Pulmonary artery endothelial cell (primary cell): ENCODE measurements around the gene ETNK2. TPM values are rescaled to one million over a fixed set of nuclear protein-coding genes. Genes with fewer than 3 reads are reported as not detected.

Experiments used
- DNase-seq: peaks from one replicate; pipeline ENCODE4 v3.0.0-alpha.2; 2011; ENCODE audit warnings: low read depth, low spot score
- total RNA-seq: library from RNA; depleted of rRNA; stranded (reverse); fragments of >200 nt; gene quantifications from 2 replicates; pipeline ENCODE4 v1.2.3, GENCODE V29; 2014

ETNK2 gene, protein sequence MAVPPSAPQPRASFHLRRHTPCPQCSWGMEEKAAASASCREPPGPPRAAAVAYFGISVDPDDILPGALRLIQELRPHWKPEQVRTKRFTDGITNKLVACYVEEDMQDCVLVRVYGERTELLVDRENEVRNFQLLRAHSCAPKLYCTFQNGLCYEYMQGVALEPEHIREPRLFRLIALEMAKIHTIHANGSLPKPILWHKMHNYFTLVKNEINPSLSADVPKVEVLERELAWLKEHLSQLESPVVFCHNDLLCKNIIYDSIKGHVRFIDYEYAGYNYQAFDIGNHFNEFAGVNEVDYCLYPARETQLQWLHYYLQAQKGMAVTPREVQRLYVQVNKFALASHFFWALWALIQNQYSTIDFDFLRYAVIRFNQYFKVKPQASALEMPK
- 13.5 and 14.2 TPM in 2 replicates for total RNA-seq

GRCh38 chr1:204151552-204152309 is at the start of gene ETNK2:
Gene ETNK2, minus strand, starts transcription at chr1:204152044. Its CDS starts 192 bp downstream, at chr1:204151852.
- no peak for DNase-seq

GRCh38 chr1:204201348-204202040 is 49.6 kb upstream of the ETNK2 start:
- DNase-seq = no peak

DNA sequence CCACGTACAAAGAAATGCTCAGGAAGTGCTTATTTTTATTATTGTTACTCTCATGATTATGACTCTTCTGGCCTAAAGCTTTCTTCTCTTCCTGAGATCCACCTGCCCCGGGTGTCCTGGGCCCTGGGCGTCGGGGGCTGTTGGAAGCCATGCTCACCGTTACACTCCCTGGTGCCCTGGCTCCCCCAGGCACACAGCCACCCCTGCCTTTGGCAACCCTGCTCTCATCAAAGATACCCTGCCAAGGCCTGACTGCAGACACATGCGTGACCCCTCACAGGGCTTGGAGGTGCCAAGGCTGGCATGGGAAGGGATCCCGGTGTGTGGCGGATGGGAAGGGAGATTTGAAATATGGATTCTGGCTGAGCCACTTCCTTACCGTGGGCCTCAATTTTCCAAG is 47.7 kb upstream of the ETNK2 start:
- DNase-seq = no peak

GRCh38 chr1:204198348-204199340 is 46.8 kb upstream of the ETNK2 start:
- DNase-seq = peak; percentile 70

DNA sequence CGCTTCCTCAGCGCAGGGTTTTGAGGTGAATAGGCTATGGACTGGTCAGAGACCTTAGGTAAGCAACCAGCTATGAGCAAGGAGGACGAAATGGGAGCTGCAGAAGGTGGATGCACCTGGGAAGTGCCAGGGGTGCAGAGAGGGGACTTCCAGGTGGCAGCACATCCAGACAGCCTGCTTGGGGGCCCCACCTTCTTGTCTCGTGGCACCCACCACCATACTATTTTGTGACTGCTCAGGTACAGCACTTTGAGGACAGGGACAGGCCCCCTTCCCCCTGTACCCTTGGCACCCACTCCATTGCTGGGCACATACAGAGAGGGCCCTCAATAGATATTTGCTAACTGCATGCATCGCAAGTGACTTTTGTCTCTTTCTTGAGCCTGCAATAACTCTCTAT is 45.2 kb upstream of the ETNK2 start:
- DNase-seq = no peak

DNA sequence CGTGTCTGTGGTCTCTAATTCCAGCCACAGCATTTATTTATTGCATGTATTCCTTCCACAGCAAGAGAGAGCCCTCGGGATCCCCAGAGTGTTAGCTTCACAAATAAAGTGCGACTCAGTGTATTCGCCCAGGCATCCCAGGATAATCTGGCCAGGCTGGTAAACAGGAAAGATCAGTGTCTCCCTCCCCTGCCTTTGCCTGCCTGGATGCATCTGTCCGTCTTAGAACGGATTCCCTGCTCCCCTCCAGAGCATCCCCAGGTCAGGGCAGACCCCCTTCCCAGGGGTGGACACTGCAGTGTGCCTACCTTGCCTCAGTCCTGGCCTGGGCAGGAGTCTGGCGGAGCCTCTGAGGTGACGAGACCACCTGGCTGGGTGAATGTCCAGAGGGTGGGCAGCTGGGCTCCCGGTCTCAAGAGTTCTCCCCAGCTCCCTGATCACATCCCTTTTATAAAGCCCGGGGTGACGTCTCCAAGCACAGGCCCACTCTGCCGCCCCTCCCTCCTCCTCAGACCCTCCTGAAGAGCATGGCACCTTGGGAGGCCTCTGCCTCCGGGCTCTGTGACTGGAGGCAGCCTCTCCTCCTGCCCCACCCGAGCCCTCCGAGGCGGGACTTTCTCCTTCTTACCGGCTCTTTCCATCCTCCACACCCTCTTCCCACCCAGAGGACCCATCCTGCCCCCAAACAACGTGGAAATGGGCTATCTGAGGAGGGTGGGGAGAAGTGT is 44.4 kb upstream of the ETNK2 start, which contains the start of gene KISS1:
KISS1 (minus strand) TSS at position 424 of the 728 bp plus-strand sequence. CDS start 3,615 bp downstream, outside the sequence.
- DNase-seq = no peak

GRCh38 chr1:204194771-204195170 is 42.9 kb upstream of the ETNK2 start:
- no peak for DNase-seq

DNA sequence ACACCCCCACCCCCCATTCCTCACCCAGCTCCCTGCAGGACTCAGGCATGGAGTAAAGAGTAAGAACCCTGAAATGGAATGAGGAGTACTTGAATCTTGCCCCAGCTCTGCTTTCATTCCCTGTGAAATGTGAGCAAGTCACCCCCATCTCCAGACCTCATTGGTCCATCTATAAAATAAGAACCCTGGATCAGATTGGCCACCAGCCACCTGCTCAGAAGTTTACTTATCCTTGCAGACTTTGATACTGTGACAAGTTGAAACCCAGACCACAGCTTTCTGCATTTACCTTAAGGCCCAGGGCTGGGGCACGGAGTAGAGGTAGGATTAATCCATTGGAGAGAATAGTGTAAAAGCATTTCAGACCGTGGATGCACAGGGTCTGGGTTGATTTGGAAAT is 42.2 kb upstream of the ETNK2 start:
- no peak for DNase-seq

GRCh38 chr1:204192589-204193352 is 40.9 kb upstream of the ETNK2 start:
- DNase-seq = no peak

DNA sequence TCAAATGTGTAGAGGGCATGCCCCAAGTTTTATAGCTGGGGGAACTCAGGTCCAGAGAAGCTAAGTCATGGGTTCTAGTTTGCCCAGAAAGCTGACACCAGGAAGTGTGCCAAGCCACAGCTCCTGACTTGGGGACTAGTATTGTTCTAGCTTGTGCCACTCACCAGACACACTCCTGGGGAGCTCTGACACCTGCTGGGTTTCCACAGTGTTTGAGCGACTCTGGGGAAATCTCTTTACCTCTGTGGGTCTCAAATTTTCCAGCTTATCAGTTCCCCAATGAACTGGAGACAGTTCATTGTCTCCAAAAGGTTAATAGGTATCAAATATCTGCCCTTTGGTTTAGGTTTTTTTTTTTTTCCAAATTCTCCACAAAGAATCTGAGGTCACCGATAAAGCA is 40.2 kb upstream of the ETNK2 start:
- no peak for DNase-seq

GRCh38 chr1:204191456-204191855 is 39.6 kb upstream of the ETNK2 start:
- DNase-seq = no peak

DNA sequence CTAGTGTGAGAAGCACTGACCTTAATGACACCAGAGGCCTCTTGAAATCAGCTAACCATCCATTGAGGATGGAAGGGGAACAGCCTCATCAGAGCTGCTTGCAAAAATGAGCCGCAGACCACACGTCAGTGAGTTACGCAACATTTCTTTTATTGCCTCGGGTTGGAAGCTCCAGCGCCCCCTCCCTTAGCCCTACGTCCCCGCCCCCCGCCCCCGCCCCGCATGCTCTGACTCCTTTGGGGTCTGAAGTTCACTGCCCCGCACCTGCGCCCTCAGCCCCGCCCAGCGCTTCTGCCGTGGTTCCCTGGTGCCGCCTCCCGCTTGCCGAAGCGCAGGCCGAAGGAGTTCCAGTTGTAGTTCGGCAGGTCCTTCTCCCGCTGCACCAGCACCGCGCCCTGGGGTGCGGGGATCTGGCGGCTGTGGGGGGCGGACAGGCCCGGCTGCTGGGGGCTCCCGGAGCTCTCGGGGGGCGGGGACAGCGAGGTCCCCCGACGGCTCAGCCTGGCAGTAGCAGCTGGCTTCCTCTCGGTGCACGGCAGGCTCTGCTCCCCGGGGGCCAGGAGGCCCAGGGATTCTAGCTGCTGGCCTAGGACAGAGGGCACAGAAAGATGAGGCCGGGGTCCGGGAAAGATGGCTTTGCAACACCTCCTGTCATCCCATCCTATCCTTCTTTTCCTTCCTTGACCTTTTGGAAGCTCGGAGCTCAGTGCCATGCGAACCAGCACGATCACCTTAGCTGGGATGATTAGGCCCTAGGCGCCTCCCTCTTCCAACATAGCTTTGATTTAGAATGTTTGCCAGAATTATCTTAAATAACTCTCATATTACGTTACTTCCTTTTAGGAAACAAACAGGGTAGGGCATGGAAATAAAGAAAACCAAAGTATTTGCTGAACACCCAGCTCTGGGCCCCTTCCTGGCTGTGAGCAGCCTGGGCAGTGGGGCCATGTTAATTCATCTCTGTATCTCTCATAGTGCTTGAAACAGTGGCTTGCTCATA is 38.7 kb upstream of the ETNK2 start:
- DNase-seq = peak; percentile 64

DNA sequence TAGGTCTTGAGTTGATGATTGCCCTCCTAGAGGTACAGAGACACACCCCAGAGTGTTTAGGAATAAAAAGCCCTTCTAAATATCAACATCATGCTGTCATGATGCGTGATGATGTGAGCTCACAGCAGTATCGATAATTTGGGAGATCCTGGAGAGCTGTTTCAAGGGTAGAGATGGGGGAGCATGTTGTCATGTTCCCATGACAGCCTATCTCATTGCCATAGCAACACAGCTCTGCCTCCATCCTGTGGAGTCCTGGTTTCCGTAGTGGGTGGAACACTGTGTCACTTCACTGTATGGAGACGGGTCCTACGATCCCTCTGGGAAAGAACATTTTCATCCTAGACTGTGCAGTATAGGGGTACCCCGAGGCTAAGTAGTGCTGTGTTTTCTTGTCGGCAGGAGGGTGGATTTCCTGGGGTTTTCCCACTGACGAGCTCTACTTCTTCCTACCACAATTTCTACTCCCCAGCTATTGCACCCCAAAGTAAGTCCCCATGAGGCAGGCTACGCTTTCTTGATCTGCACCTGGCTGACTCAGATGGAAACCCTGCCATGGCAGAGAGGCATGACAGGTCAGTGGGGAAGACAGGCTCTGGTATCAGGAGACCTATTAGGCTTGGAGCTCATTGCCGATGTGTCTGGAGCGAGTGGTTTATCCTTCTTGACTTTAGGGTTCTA is 37.3 kb upstream of the ETNK2 start:
- no peak for DNase-seq

DNA sequence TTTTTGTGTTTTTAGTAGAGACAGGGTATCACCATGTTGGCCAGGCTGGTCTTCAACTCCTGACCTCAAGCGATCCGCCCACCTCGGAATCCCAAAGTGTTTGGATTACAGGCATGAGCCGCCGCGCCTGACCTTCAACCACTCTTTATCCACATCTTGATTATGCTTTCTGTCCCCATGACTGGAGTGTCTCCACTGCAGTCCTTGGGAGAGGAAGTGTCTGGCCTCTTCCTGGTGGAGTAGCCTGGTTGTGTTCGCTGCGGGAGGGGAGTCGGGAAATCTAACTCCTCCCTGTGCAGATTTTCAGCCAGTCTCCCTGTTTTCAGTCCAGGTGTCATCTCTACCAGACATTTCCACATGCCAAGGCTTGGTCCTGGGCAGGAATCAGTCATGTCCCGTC is 34.8 kb upstream of the ETNK2 start:
- no peak for DNase-seq

- no peak for DNase-seq
These were observed 29.3 kb upstream of the ETNK2 start for GRCh38 chr1:204181116-204181515.

GRCh38 chr1:204180133-204180532 is 28.3 kb upstream of the ETNK2 start:
- DNase-seq = no peak

DNA sequence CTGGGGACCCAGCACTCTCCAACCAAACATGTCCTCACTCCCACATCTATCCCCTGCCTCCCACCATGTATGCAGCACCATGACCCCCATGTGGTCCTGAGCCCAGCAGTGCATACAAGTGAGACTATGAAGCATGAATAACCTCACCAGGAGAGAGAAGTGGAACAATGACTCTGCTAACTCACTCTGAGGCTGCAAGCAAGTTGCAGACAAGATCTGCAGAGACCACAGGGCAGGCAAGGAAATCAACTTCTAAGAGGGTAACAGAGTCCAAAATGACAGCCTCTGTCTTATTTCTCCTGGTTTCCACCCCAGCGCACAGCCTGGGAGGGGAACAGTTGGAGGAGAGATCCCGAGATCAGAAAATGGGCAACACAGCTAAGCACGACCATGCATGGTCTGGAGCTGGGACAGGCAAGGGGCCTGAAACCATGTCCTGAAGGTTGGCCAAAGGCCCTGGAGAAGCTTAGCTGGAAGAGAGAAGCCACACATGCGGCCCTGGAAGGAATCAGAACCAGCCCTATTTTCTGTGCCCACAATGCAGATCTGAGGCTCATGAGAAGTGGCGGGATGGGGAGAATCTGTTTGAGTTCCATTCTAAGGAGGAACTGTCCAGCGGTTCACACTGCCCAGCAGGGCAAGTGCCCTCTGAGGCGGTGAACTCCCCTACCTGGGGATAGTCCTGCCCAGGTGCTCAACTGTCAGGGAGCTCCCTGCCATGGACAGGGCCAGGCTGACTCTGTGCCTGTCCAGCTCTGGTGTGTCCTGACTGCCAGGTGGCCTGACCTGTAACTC is 26.8 kb upstream of the ETNK2 start:
- no peak for DNase-seq
